ENCODE measurements around the gene INPP1. TPM values are rescaled to one million over a fixed set of nuclear protein-coding genes. Genes with fewer than 3 reads are reported as not detected.

The INPP1 gene
- polyA plus RNA-seq, 1 donor = 40.0 TPM

GRCh38 chr2:190417045-190417842, 73.9 kb downstream of the INPP1 start:
- no peaks in the 10 kb centered on the region for H3K4me1 ChIP-seq (ENCODE audit: control insufficient read depth, insufficient read depth, low read length)
- no peak overlapping the region for H3K27ac ChIP-seq (ENCODE audit: low read length)
- no peaks in the 10 kb centered on the region for H3K27me3 ChIP-seq (ENCODE audit: control insufficient read depth, insufficient read depth, low read length)
- H3K4me3 ChIP-seq (ENCODE audit: low read length) = no peak overlapping the region
- no peak for DNase-seq
- H3K36me3 ChIP-seq (ENCODE audit: control insufficient read depth, insufficient read depth, low read length) = peaks cover 2% of the 10 kb centered on the region
- 73% methylated on average over 2 of the region's 9 CpGs for WGBS (ENCODE audit: insufficient coverage, low lambda C conversion rate)
- H3K9me3 ChIP-seq (ENCODE audit: control insufficient read depth, low read depth, low read length) = no peaks in the 10 kb centered on the region

GRCh38 chr2:190418727-190419126, 75.3 kb downstream of the INPP1 start:
- Histone ChIP-seq H3K9me3 (ENCODE audit: control insufficient read depth, low read depth, low read length) (no peaks in the 10 kb centered on the region), H3K27me3 (ENCODE audit: control insufficient read depth, insufficient read depth, low read length) (no peaks in the 10 kb centered on the region), H3K4me3 (ENCODE audit: low read length) (no peak overlapping the region), H3K27ac (ENCODE audit: low read length) (no peak overlapping the region), H3K4me1 (ENCODE audit: control insufficient read depth, insufficient read depth, low read length) (no peaks in the 10 kb centered on the region), H3K36me3 (ENCODE audit: control insufficient read depth, insufficient read depth, low read length) (peaks cover 2% of the 10 kb centered on the region)
- WGBS (ENCODE audit: insufficient coverage, low lambda C conversion rate) = no CpG with 5 or more reads among the region's 1 CpG
- DNase-seq = no peak

GRCh38 chr2:190420801-190421200, 77.4 kb downstream of the INPP1 start:
- H3K4me1 ChIP-seq (ENCODE audit: control insufficient read depth, insufficient read depth, low read length) = no peaks in the 10 kb centered on the region
- DNase-seq = no peak
- peaks cover 2% of the 10 kb centered on the region for H3K36me3 ChIP-seq (ENCODE audit: control insufficient read depth, insufficient read depth, low read length)
- WGBS (ENCODE audit: insufficient coverage, low lambda C conversion rate) = no CpG with 5 or more reads among the region's 1 CpG
- no peaks in the 10 kb centered on the region for H3K9me3 ChIP-seq (ENCODE audit: control insufficient read depth, low read depth, low read length)
- no peak overlapping the region for H3K27ac ChIP-seq (ENCODE audit: low read length)
- H3K27me3 ChIP-seq (ENCODE audit: control insufficient read depth, insufficient read depth, low read length) = no peaks in the 10 kb centered on the region
- no peak overlapping the region for H3K4me3 ChIP-seq (ENCODE audit: low read length)

Other genes starting within 250 kb of the INPP1 start
- gene HIBCH, start 23.8 kb upstream of the INPP1 start, polyA plus RNA-seq = 46.6 TPM
- gene MFSD6, start 64.8 kb downstream of the INPP1 start, polyA plus RNA-seq = 21.8 TPM
- gene NEMP2, start 191.1 kb downstream of the INPP1 start, polyA plus RNA-seq = 5.2 TPM

Data from large intestine (tissue), 3 donors.